ENCODE data around the gene TNS1. TPM values are rescaled to one million over a fixed set of nuclear protein-coding genes. Genes with fewer than 3 reads are reported as not detected.
A peak's percentile ranks its signal among the peaks of the same experiment; 100 is the strongest.
"Not testable (repeated sequence)": the region's sequence is repeated elsewhere in the genome, so short reads cannot be mapped to it uniquely, and the experiment has no call there.

The TNS1 gene
- polyA plus RNA-seq, 6 donors from 2014 or later = 0.05 to 0.57 (median 0.35) TPM; not detected in 2

GRCh38 chr2:218034497-218035213, 31.9 kb upstream of the TNS1 start:
- DNase-seq (peak; percentile 66), ATAC-seq (ENCODE audit: low read depth in 2 of 2) (peak; percentile 86 to 88)
- Mint-ChIP-seq H3K4me3 (peak overlapping the region; percentile 56 to 88 (median 72)), H3K27me3 (peaks cover 0 to 22% (median 10%) of the 10 kb centered on the region in 3 donors), H3K27ac (peak overlapping the region in 3 of 6 donors; percentile 5 to 67 (median 16)), H3K4me1 (peaks cover 0 to 14% (median 4%) of the 10 kb centered on the region in 3 donors)
- not testable (repeated sequence) for H3K9me3 Mint-ChIP-seq, H3K36me3 Mint-ChIP-seq

DNA sequence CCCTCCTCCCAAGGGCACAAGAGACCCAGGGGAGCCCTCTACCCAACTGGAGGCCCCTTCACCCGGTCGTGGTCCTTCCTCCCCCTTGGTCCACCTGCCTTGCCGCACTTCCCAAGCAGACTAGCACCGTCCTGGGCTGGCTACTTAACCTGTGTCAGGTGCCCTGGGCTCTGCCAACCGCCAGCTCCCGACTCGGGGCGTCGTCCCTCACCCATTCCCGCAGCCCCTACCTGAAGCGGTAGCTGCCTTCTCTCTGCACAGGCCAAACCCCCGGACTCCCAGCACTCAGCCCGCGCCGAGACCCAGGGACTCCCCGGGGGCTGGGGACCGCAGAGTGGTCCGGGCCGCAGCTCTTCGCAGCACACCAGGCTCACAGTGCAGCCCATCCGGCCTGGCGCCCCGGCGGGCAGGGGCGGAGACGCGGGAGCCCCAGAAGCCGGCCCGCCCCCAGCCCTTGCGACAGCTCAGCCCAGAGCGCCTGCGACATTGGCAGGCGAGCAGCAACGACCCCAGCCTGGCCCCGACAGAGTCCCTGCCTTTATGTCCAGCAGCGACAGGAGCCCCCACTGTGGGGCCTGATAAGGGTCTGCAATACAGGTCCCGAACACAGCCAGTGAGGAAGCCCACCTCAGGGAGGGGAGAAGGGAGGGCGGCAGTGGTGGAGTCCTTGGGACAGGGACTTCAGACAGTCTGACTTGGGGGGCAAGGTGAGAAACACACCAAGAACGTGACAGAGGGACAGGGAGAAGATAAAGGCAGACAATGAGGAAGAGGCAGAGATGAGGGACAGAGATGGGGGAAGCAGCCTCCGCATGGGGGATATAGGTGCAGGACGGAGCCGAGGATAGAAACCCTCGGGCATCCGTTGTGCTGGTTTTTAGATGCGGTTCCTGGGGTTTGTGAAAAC, 31.0 kb upstream of the TNS1 start:
- ATAC-seq (ENCODE audit: low read depth in 2 of 2) = peak; percentile 10 to 17
- Mint-ChIP-seq H3K36me3 (no peaks in the 10 kb centered on the region), H3K4me3 (peak overlapping the region; percentile 56 to 88 (median 72)), H3K27ac (peak overlapping the region in 3 of 6 donors; percentile 16 to 73 (median 21)), H3K27me3 (peaks cover 0 to 14% (median 4%) of the 10 kb centered on the region in 3 donors), H3K9me3 (no peaks in the 10 kb centered on the region), H3K4me1 (peaks cover 0 to 14% (median 4%) of the 10 kb centered on the region in 3 donors)
- DNase-seq = no peak

- no peak for ATAC-seq (ENCODE audit: low read depth in 2 of 2)
These were observed 30.4 kb upstream of the TNS1 start for GRCh38 chr2:218033208-218033589.

GRCh38 chr2:218032336-218033171, 29.8 kb upstream of the TNS1 start:
- no peaks in the 10 kb centered on the region for H3K9me3 Mint-ChIP-seq
- ATAC-seq (ENCODE audit: low read depth in 2 of 2) = no peak
- no peak for DNase-seq
- no peaks in the 10 kb centered on the region for H3K36me3 Mint-ChIP-seq
- no peak overlapping the region for H3K27ac Mint-ChIP-seq
- H3K4me3 Mint-ChIP-seq = peak overlapping the region in 2 of 8 donors; percentile 1 to 11
- H3K4me1 Mint-ChIP-seq = peaks cover 0 to 14% (median 4%) of the 10 kb centered on the region in 3 donors
- peaks cover 0 to 1% (median 0%) of the 10 kb centered on the region in 3 donors for H3K27me3 Mint-ChIP-seq

More at GRCh38 chr2:218033208-218033589, 30.4 kb upstream of the TNS1 start:
- Mint-ChIP-seq H3K4me3 (peak overlapping the region in 3 of 8 donors; percentile 11 to 65 (median 43)), H3K4me1 (peaks cover 0 to 14% (median 4%) of the 10 kb centered on the region in 3 donors), H3K27ac (peak overlapping the region in 1 of 6 donors; percentile 44), H3K27me3 (peaks cover 0 to 8% (median 0%) of the 10 kb centered on the region in 3 donors), H3K9me3 (no peaks in the 10 kb centered on the region), H3K36me3 (no peaks in the 10 kb centered on the region)
- no peak for DNase-seq

- no peak for ATAC-seq (ENCODE audit: low read depth in 2 of 2)
- no peak overlapping the region for H3K4me3 Mint-ChIP-seq
- H3K27me3 Mint-ChIP-seq = no peaks in the 10 kb centered on the region
- no peaks in the 10 kb centered on the region for H3K36me3 Mint-ChIP-seq
- no peak overlapping the region for H3K27ac Mint-ChIP-seq
- H3K9me3 Mint-ChIP-seq = no peaks in the 10 kb centered on the region
- DNase-seq = no peak
- H3K4me1 Mint-ChIP-seq = peaks cover 0 to 14% (median 4%) of the 10 kb centered on the region in 3 donors
These were observed 29.0 kb upstream of the TNS1 start for GRCh38 chr2:218031771-218032257.

GRCh38 chr2:218031261-218031660, 28.5 kb upstream of the TNS1 start:
- H3K4me3 Mint-ChIP-seq = no peak overlapping the region
- no peaks in the 10 kb centered on the region for H3K36me3 Mint-ChIP-seq
- ATAC-seq (ENCODE audit: low read depth in 2 of 2) (no peak), DNase-seq (no peak)
- no peaks in the 10 kb centered on the region for H3K9me3 Mint-ChIP-seq
- H3K27me3 Mint-ChIP-seq = no peaks in the 10 kb centered on the region
- H3K4me1 Mint-ChIP-seq = peaks cover 0 to 14% (median 4%) of the 10 kb centered on the region in 3 donors
- H3K27ac Mint-ChIP-seq = no peak overlapping the region

- H3K9me3 Mint-ChIP-seq = no peaks in the 10 kb centered on the region
- ATAC-seq (ENCODE audit: low read depth in 2 of 2) = no peak
- peaks cover 0 to 13% (median 4%) of the 10 kb centered on the region in 3 donors for H3K4me1 Mint-ChIP-seq
- H3K36me3 Mint-ChIP-seq = no peaks in the 10 kb centered on the region
- no peak overlapping the region for H3K4me3 Mint-ChIP-seq
- no peak for DNase-seq
- H3K27me3 Mint-ChIP-seq = no peaks in the 10 kb centered on the region
- no peak overlapping the region for H3K27ac Mint-ChIP-seq
These were observed 27.8 kb upstream of the TNS1 start for GRCh38 chr2:218030409-218031195.

- Mint-ChIP-seq H3K36me3 (no peaks in the 10 kb centered on the region), H3K9me3 (no peaks in the 10 kb centered on the region), H3K4me1 (peaks cover 0 to 7% (median 4%) of the 10 kb centered on the region in 3 donors), H3K27me3 (no peaks in the 10 kb centered on the region), H3K4me3 (no peak overlapping the region), H3K27ac (no peak overlapping the region)
- ATAC-seq (ENCODE audit: low read depth in 2 of 2) (no peak), DNase-seq (no peak)
These were observed 26.9 kb upstream of the TNS1 start for GRCh38 chr2:218029366-218030360.

- H3K9me3 Mint-ChIP-seq = no peaks in the 10 kb centered on the region
- DNase-seq (no peak), ATAC-seq (ENCODE audit: low read depth in 2 of 2) (no peak)
- H3K27ac Mint-ChIP-seq = peak overlapping the region in 1 of 6 donors; percentile 13
- H3K36me3 Mint-ChIP-seq = no peaks in the 10 kb centered on the region
- H3K4me3 Mint-ChIP-seq = no peak overlapping the region
- H3K27me3 Mint-ChIP-seq = no peaks in the 10 kb centered on the region
- H3K4me1 Mint-ChIP-seq = no peaks in the 10 kb centered on the region
These were observed 26.0 kb upstream of the TNS1 start for GRCh38 chr2:218028562-218029348.

DNA sequence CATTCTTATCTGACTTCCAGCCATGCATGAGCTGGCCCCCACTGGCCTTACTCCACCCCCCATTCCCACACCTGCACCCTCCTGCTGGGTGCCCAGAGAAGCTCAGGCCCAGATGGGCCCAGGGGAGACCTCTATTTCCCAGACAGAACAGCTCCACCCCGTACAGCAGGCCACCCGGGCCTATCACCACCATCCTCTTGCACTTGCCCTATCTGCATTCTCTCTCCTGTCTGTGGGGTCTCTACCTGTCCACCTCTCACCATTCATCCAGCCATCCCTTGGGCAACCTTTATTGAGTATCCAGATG, 25.3 kb upstream of the TNS1 start:
- Mint-ChIP-seq H3K36me3 (no peaks in the 10 kb centered on the region), H3K27ac (peak overlapping the region in 1 of 6 donors; percentile 13), H3K4me1 (no peaks in the 10 kb centered on the region), H3K9me3 (no peaks in the 10 kb centered on the region), H3K27me3 (no peaks in the 10 kb centered on the region), H3K4me3 (no peak overlapping the region)
- ATAC-seq (ENCODE audit: low read depth in 2 of 2) (no peak), DNase-seq (no peak)

Data from naive B cell (primary cell).